CD14-positive monocyte (primary cell): ENCODE data around the gene THG1L. TPM values are rescaled to one million over a fixed set of nuclear protein-coding genes. Genes with fewer than 3 reads are reported as not detected.

ENCODE experiments used
- DNase-seq, 3 donors: peaks; one replicate each; pipeline ENCODE4 v3.0.0-alpha.2; 2011 to 2022
- H2AFZ ChIP-seq: 2 replicates; pipeline ENCODE4 v1.6.0; 2012; ENCODE audit warnings: mild to moderate bottlenecking, low read depth, low read length, inconsistent platforms; ENCODE audit not compliant: insufficient read depth, poor library complexity, severe bottlenecking
- H3K27ac ChIP-seq, 2 donors: 1 replicate in 1 of 2; 2 replicates in 1 of 2; pipeline ENCODE4 v1.5.1; 2012 to 2013; ENCODE audit warnings: low read length in 2 of 2, control low read depth in 1 of 2, inconsistent platforms in 1 of 2, low read depth in 1 of 2, mild to moderate bottlenecking in 1 of 2
- H3K27me3 ChIP-seq, 2 donors: one replicate each; pipeline versions ENCODE4 v1.6.0 to v1.6.1; 2011 to 2013; ENCODE audit warnings: low read length in 2 of 2; ENCODE audit not compliant: control insufficient read depth in 2 of 2, insufficient read depth in 2 of 2
- H3K36me3 ChIP-seq, 2 donors: replicated peaks in 1 of 2; 1 replicate in 1 of 2; 2 replicates in 1 of 2; pipeline versions ENCODE4 v1.5.1 to v1.6.1; 2012 to 2013; ENCODE audit warnings: low read length in 2 of 2, control low read depth in 1 of 2, inconsistent platforms in 1 of 2, mild to moderate bottlenecking in 1 of 2; ENCODE audit not compliant: insufficient read depth in 2 of 2, control insufficient read depth in 1 of 2
- H3K4me1 ChIP-seq, 2 donors: 1 replicate in 1 of 2; 2 replicates in 1 of 2; pipeline versions ENCODE4 v1.5.1 to v1.6.1; 2012 to 2013; ENCODE audit warnings: low read length in 2 of 2, control low read depth in 1 of 2, inconsistent platforms in 1 of 2, mild to moderate bottlenecking in 1 of 2, moderate library complexity in 1 of 2; ENCODE audit not compliant: insufficient read depth in 2 of 2, control insufficient read depth in 1 of 2
- H3K4me2 ChIP-seq: replicated peaks from 2 replicates; pipeline ENCODE3; 2012; ENCODE audit warnings: low read length, moderate library complexity, mild to moderate bottlenecking; ENCODE audit not compliant: poor library complexity, severe bottlenecking; ENCODE audit errors: extremely low read depth
- H3K4me3 ChIP-seq, 3 experiments: fragments of 200-600 bp in 1 of 3; sonication (generic) in 1 of 3; replicated peaks in 1 of 3; 1 replicate in 2 of 3; 2 replicates in 1 of 3; pipeline ENCODE4 v1.5.1; 2011 to 2013; ENCODE audit warnings: low read length in 3 of 3, mild to moderate bottlenecking in 3 of 3, control low read depth in 2 of 3, low read depth in 2 of 3, inconsistent platforms in 1 of 3, moderate library complexity in 1 of 3
- H3K79me2 ChIP-seq: 2 replicates; pipeline ENCODE4 v1.6.0; 2012; ENCODE audit warnings: mild to moderate bottlenecking, control low read depth, inconsistent platforms, low read length, moderate library complexity; ENCODE audit not compliant: insufficient read depth
- H3K9ac ChIP-seq: 2 replicates; pipeline ENCODE4 v1.6.0; 2017; ENCODE audit warnings: low read length, mild to moderate bottlenecking; ENCODE audit not compliant: insufficient read depth, poor library complexity, severe bottlenecking
- H3K9me3 ChIP-seq, 2 donors: replicated peaks in 1 of 2; 1 replicate in 1 of 2; 2 replicates in 1 of 2; pipeline versions ENCODE4 v1.5.1 to v1.6.1; 2012 to 2013; ENCODE audit warnings: low read length in 2 of 2, control low read depth in 1 of 2; ENCODE audit not compliant: control insufficient read depth in 1 of 2, insufficient read depth in 1 of 2
- H4K20me1 ChIP-seq: 2 replicates; pipeline ENCODE4 v1.6.0; 2012; ENCODE audit warnings: mild to moderate bottlenecking, low read length, control low read depth, moderate library complexity; ENCODE audit not compliant: insufficient read depth
- H3K27ac Mint-ChIP-seq, 7 donors: one replicate each; pipeline ENCODE4 v1.8.0; 2020; ENCODE audit warnings: mild to moderate bottlenecking in 7 of 7, mixed read lengths in 7 of 7, moderate library complexity in 6 of 7, inconsistent platforms in 2 of 7
- H3K27me3 Mint-ChIP-seq, 3 donors: one replicate each; pipeline ENCODE4 v1.8.0; 2021 to 2022; ENCODE audit warnings: low read depth in 3 of 3, mild to moderate bottlenecking in 3 of 3, mixed read lengths in 3 of 3, moderate library complexity in 3 of 3, inconsistent platforms in 1 of 3
- H3K36me3 Mint-ChIP-seq, 2 donors: one replicate each; pipeline ENCODE4 v1.8.0; 2020; ENCODE audit warnings: mixed read lengths in 2 of 2, inconsistent platforms in 1 of 2, mild to moderate bottlenecking in 1 of 2
- H3K4me1 Mint-ChIP-seq: one replicate; pipeline ENCODE4 v1.8.0; 2020; ENCODE audit warnings: mild to moderate bottlenecking, mixed read lengths
- H3K4me3 Mint-ChIP-seq, 2 donors: one replicate each; pipeline ENCODE4 v1.8.0; 2020; ENCODE audit warnings: mild to moderate bottlenecking in 2 of 2, mixed read lengths in 2 of 2, moderate library complexity in 1 of 2
- H3K9me3 Mint-ChIP-seq, 7 donors: one replicate each; pipeline ENCODE4 v1.8.0; 2020 to 2022; ENCODE audit warnings: mixed read lengths in 7 of 7, mild to moderate bottlenecking in 6 of 7, moderate library complexity in 6 of 7, inconsistent platforms in 2 of 7
- CTCF ChIP-seq: fragments of 200-600 bp; IDR thresholded peaks from one replicate; pipeline ENCODE4 v1.8.0; 2022; ENCODE audit warnings: antibody characterized with exemption, mild to moderate bottlenecking
- WGBS: methylation state at CpG from one replicate; pipeline ENCODE4 v1.1.5; 2013; ENCODE audit warnings: missing lambda C conversion rate; ENCODE audit not compliant: insufficient coverage; 5-methylcytosine and 5-hydroxymethylcytosine counted together
- intact Hi-C, 2 donors: fragments of 100-400 bp; cut with micrococcal nuclease; formaldehyde crosslinking; loops; one replicate each; pipeline versions ENCODE4 v1.15.0 to v1.15.1; 2023
- polyA plus RNA-seq, 3 donors: library from polyadenylated mRNA; depleted of rRNA in 1 of 3; unstranded in 2 of 3; stranded (reverse) in 1 of 3; fragments of 300-500 nt in 2 of 3; fragments of >200 nt in 1 of 3; fragmentation: Illumina TruSeq in 2 of 3; gene quantifications; 1 replicate in 2 of 3; 2 replicates in 1 of 3; pipeline ENCODE4 v1.2.3, GENCODE V29; 2012 to 2021

Gene THG1L
- polyA plus RNA-seq, 3 donors = 7.6 to 12.2 (median 7.6) TPM

DNA sequence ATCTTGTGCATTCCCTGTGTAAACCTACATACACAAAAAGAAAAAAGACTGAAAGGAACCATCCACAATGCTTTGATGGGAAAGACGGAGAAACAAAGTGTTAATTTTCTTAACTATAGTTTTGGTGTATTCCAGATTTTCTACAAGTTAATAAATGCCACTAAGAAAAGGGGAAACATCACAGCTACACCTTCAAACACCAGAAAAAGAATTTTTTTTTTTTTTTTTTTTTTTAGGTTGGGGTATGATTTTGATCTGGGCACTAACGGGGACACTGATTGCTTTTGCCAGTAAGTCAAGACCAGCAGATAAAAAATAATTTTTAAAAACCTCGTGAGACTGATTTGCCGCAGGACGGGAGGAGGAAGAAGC, 334 bp upstream of the THG1L start:
- no CpG with 5 or more reads among the region's 5 CpGs for WGBS
- Histone ChIP-seq H3K9ac (peak overlapping the region; percentile 73), H3K36me3 (peaks cover 13 to 31% of the 10 kb centered on the region in 2 donors), H3K27ac (peak overlapping the region; percentile 91 to 93), H4K20me1 (no peaks in the 10 kb centered on the region), H3K9me3 (no peaks in the 10 kb centered on the region), H3K79me2 (no peaks in the 10 kb centered on the region), H2AFZ (peak overlapping the region; percentile 83), H3K4me1 (peaks cover 6 to 10% of the 10 kb centered on the region in 2 donors), H3K4me3 (peak overlapping the region; percentile 64 to 86 (median 70)), H3K27me3 (no peaks in the 10 kb centered on the region), H3K4me2 (peak overlapping the region; percentile 77)
- no peak for DNase-seq
- Mint-ChIP-seq H3K27me3 (peaks cover 0 to 2% (median 0%) of the 10 kb centered on the region in 3 donors), H3K4me3 (peak overlapping the region; percentile 97), H3K4me1 (peaks cover 8% of the 10 kb centered on the region), H3K27ac (peak overlapping the region; percentile 98 to 100 (median 99)), H3K9me3 (no peaks in the 10 kb centered on the region), H3K36me3 (peaks cover 26 to 31% of the 10 kb centered on the region in 2 donors)
- intact Hi-C loops = loop anchor here in 1 of 2 donors (5.0 kb wide), 2 partner anchors 59 to 239 kb away; partner anchors contain the start of gene C5orf52
- no peak for TF ChIP-seq CTCF

DNA sequence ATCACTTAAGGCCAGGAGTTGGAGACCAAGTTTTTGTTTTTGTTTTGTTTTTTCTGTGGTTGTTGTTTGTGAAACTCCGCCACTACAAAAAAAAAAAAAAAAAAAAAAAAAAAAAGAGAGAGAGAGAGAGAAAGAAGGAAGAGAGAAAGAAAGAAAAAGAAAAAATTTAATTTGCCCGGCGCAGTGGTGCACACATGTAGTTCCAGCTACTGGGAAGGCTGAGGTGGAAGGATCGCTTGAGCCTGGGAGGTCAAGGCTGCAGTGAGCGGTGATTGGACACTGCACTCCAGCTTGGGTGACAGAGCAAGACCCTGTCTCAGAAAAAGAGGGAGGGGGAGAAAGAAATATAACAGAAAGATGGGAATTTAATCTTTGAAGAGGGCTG, 902 bp downstream of the THG1L start:
- peaks cover 35 to 39% of the 10 kb centered on the region in 2 donors for H3K36me3 Mint-ChIP-seq
- peak overlapping the region in 1 of 2 donors; percentile 97 for H3K4me3 Mint-ChIP-seq
- WGBS = 100% methylated on average over 4 of the region's 5 CpGs
- no peak overlapping the region for H3K27ac ChIP-seq
- peaks cover 6 to 10% of the 10 kb centered on the region in 2 donors for H3K4me1 ChIP-seq
- no peak for DNase-seq
- no peak for TF ChIP-seq CTCF
- H4K20me1 ChIP-seq = no peaks in the 10 kb centered on the region
- H3K4me3 ChIP-seq = peak overlapping the region in 1 of 3 experiments; percentile 86
- intact Hi-C loops = loop anchor here in 1 of 2 donors (5.0 kb wide), 2 partner anchors 60 to 240 kb away; partner anchors contain the start of gene C5orf52
- H3K27me3 ChIP-seq = no peaks in the 10 kb centered on the region
- no peak overlapping the region for H3K9ac ChIP-seq
- H3K27ac Mint-ChIP-seq = peak overlapping the region in 5 of 7 donors; percentile 85 to 100 (median 100)
- peak overlapping the region; percentile 77 for H3K4me2 ChIP-seq
- peaks cover 8% of the 10 kb centered on the region for H3K4me1 Mint-ChIP-seq
- H3K36me3 ChIP-seq = peaks cover 19 to 42% of the 10 kb centered on the region in 2 donors
- no peak overlapping the region for H2AFZ ChIP-seq
- no peaks in the 10 kb centered on the region for H3K79me2 ChIP-seq
- H3K9me3 Mint-ChIP-seq = no peaks in the 10 kb centered on the region
- peaks cover 0 to 2% (median 0%) of the 10 kb centered on the region in 3 donors for H3K27me3 Mint-ChIP-seq
- H3K9me3 ChIP-seq = no peaks in the 10 kb centered on the region
